Fibroblast of lung (primary cell): Measurements from ENCODE around the gene POTEJ.
"Not testable (repeated sequence)": the region's sequence is repeated elsewhere in the genome, so short reads cannot be mapped to it uniquely, and the experiment has no call there.

Experiments used
- CTCF ChIP-seq, 2 donors: IDR thresholded peaks in 1 of 2; conservative IDR thresholded peaks in 1 of 2; 1 replicate in 1 of 2; 2 replicates in 1 of 2; pipeline ENCODE4 v1.5.1; 2011 to 2012; ENCODE audit warnings: low read length in 2 of 2, control low read depth in 1 of 2, inconsistent platforms in 1 of 2, low read depth in 1 of 2, mild to moderate bottlenecking in 1 of 2
- EZH2 ChIP-seq: IDR thresholded peaks from 2 replicates; pipeline ENCODE4 v1.5.1; 2012; ENCODE audit warnings: low read length, control low read depth, mild to moderate bottlenecking; ENCODE audit errors: missing control alignments

DNA sequence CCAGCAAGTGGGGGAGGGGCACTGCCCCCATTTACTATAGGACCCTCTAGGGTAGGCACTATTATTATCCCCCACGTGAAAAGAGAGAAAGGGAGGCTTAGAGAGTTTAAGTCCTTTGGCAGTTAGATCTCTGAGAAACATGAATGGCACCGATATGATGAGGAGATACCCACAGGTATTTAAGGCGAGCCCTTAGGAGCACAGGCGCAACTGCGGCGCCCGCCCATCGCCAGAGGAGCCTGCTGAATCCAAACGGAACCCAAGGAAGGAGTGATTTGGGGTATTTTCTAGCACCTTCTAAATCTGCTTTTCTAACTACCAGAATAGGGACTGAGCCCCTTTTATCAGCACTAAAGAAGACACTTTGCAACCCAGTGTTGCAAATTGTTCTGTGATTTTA, 11.3 kb upstream of the POTEJ start:
- not testable (repeated sequence) for TF ChIP-seq CTCF (conservative IDR thresholded peaks at IDR 0.05 in 1 of 2, IDR thresholded peaks at IDR 0.05 in 1 of 2; ENCODE audit: low read depth in 1 of 2, low read length in 2 of 2); EZH2
